ENCODE data around the gene TEAD1.

The TEAD1 gene

GRCh38 chr11:12944889-12945288 is 270.7 kb downstream of the TEAD1 start:
- TF ChIP-seq, protein P1, sequence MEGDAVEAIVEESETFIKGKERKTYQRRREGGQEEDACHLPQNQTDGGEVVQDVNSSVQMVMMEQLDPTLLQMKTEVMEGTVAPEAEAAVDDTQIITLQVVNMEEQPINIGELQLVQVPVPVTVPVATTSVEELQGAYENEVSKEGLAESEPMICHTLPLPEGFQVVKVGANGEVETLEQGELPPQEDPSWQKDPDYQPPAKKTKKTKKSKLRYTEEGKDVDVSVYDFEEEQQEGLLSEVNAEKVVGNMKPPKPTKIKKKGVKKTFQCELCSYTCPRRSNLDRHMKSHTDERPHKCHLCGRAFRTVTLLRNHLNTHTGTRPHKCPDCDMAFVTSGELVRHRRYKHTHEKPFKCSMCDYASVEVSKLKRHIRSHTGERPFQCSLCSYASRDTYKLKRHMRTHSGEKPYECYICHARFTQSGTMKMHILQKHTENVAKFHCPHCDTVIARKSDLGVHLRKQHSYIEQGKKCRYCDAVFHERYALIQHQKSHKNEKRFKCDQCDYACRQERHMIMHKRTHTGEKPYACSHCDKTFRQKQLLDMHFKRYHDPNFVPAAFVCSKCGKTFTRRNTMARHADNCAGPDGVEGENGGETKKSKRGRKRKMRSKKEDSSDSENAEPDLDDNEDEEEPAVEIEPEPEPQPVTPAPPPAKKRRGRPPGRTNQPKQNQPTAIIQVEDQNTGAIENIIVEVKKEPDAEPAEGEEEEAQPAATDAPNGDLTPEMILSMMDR (IDR thresholded peaks at IDR 0.05; ENCODE audit: borderline replicate concordance, insufficient read depth, low read depth, low read length): no peak
- no peak overlapping the region for H3K4me3 ChIP-seq (ENCODE audit: low read depth, low read length)

DNA sequence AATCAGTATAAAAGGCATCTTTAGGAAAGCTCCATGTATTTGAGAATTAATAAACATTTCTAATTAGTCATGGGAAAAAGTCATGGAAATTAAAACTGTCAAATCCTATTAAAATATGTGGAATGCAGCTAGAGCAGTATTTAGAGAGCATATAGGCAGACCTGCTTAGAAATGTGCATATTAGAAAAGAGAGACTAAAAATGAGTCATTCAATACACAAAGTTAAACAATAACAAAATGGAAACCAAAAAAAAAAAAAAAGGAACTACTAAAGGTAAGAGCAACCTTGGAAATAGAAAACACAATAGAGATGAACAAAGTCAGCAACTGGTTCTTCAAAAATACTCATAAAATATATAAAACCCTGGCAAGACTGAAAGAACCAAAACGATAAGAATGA is 275.2 kb downstream of the TEAD1 start:
- no peak overlapping the region for H3K4me3 ChIP-seq (ENCODE audit: low read depth, low read length)
- TF ChIP-seq, protein P1 (IDR thresholded peaks at IDR 0.05; ENCODE audit: borderline replicate concordance, insufficient read depth, low read depth, low read length): no peak

- H3K4me3 ChIP-seq (ENCODE audit: low read depth, low read length): no peak overlapping the region
- TF ChIP-seq, protein P1 (IDR thresholded peaks at IDR 0.05; ENCODE audit: borderline replicate concordance, insufficient read depth, low read depth, low read length): no peak
Measured at GRCh38 chr11:12950670-12951069, 276.4 kb downstream of the TEAD1 start.

GRCh38 chr11:12951376-12951775 is 277.2 kb downstream of the TEAD1 start:
- TF ChIP-seq, protein P1 (IDR thresholded peaks at IDR 0.05; ENCODE audit: borderline replicate concordance, insufficient read depth, low read depth, low read length): no peak
- no peak overlapping the region for H3K4me3 ChIP-seq (ENCODE audit: low read depth, low read length)

- TF ChIP-seq, protein P1 (IDR thresholded peaks at IDR 0.05; ENCODE audit: borderline replicate concordance, insufficient read depth, low read depth, low read length): no peak
Measured at GRCh38 chr11:12952094-12952493, 277.9 kb downstream of the TEAD1 start.

DNA sequence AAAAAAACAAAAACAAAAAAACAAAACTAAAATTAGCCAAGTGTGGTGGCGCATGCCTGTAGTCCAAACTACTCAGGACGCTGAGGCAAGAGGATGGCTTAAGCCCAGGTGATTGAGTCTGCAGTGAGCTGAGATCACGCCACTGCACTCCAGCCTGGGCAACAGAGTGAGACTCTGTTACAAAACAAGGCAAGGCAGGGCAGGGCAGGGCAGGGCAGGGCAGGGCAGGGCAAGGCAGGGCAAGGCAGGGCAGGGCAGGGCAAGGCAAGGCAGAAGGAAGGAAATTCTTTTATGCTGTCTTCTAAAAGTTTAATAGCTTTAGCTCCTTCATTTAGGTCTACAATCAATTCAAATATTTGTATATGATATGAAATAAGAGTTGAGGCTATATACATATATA is 284.8 kb downstream of the TEAD1 start:
- TF ChIP-seq, protein P1 (IDR thresholded peaks at IDR 0.05; ENCODE audit: borderline replicate concordance, insufficient read depth, low read depth, low read length): no peak
- no peak overlapping the region for H3K4me3 ChIP-seq (ENCODE audit: low read depth, low read length)

More at GRCh38 chr11:12952094-12952493, 277.9 kb downstream of the TEAD1 start:
- H3K4me3 ChIP-seq (ENCODE audit: low read depth, low read length): no peak overlapping the region

DNA sequence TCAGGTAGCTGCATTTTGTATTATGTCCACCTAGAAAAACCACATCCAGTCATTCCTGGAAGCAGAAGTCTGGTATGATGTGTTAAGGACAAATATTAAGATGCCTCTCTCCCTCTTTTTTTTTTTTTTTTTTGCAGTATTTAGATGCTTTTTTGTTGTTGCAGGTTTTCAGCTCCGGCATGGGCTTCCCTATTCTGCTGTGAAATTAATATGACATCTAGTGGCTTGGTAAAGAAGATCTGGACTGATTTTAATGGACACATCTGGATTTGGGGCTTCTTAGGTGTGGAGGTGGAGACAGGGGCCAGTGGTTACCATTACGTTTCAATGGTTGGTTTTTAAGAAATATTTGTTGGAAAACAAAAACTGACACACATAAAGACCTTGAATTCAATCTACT is 287.4 kb downstream of the TEAD1 start:
- TF ChIP-seq, protein P1 (IDR thresholded peaks at IDR 0.05; ENCODE audit: borderline replicate concordance, insufficient read depth, low read depth, low read length): no peak
- no peak overlapping the region for H3K4me3 ChIP-seq (ENCODE audit: low read depth, low read length)

Data from GM12875 (cell line).